HG03097 (cell line): ENCODE measurements around the gene SLC10A7.

Experiments
- ATAC-seq: cut with Tn5 transposase; IDR thresholded peaks from one replicate; pipeline ENCODE4 v1.9.1; 2021; ENCODE audit not compliant: unreplicated experiment, low FRiP score

The SLC10A7 gene

GRCh38 chr4:146521541-146522097, at the start of gene SLC10A7:
SLC10A7 (minus strand) TSS chr4:146521940; CDS start chr4:146521717, 223 bp downstream.
- peak; percentile 89 for ATAC-seq

- no peak for ATAC-seq
Measured at GRCh38 chr4:146567396-146567795, 45.7 kb upstream of the SLC10A7 start.

GRCh38 chr4:146564492-146564891, 42.8 kb upstream of the SLC10A7 start:
- ATAC-seq = no peak

- no peak for ATAC-seq
Measured at GRCh38 chr4:146550161-146550560, 28.4 kb upstream of the SLC10A7 start.

- ATAC-seq = no peak
Measured at GRCh38 chr4:146548443-146548842, 26.7 kb upstream of the SLC10A7 start.

GRCh38 chr4:146545102-146545501, 23.4 kb upstream of the SLC10A7 start:
- ATAC-seq = no peak

- no peak for ATAC-seq
Measured at GRCh38 chr4:146534178-146534577, 12.4 kb upstream of the SLC10A7 start.

- ATAC-seq = no peak
Measured at GRCh38 chr4:146525754-146526153, 4.0 kb upstream of the SLC10A7 start.

GRCh38 chr4:146524663-146525062, 2.9 kb upstream of the SLC10A7 start:
- ATAC-seq = no peak

GRCh38 chr4:146522869-146523205, 1.1 kb upstream of the SLC10A7 start:
- peak; percentile 18 for ATAC-seq

- peak; percentile 70 for ATAC-seq
Measured at GRCh38 chr4:146522098-146522868, 543 bp upstream of the SLC10A7 start.

GRCh38 chr4:146520896-146521540, 722 bp downstream of the SLC10A7 start:
- ATAC-seq = peak; percentile 32

GRCh38 chr4:146514651-146515357, 6.9 kb downstream of the SLC10A7 start:
- no peak for ATAC-seq

GRCh38 chr4:146513548-146513947, 8.2 kb downstream of the SLC10A7 start:
- no peak for ATAC-seq

- no peak for ATAC-seq
Measured at GRCh38 chr4:146511381-146511780, 10.4 kb downstream of the SLC10A7 start.

- ATAC-seq = no peak
Measured at GRCh38 chr4:146510942-146511341, 10.8 kb downstream of the SLC10A7 start.

- no peak for ATAC-seq
Measured at GRCh38 chr4:146508229-146508939, 13.4 kb downstream of the SLC10A7 start.

- no peak for ATAC-seq
Measured at GRCh38 chr4:146507632-146508031, 14.1 kb downstream of the SLC10A7 start.

- no peak for ATAC-seq
Measured at GRCh38 chr4:146506272-146506671, 15.5 kb downstream of the SLC10A7 start.

GRCh38 chr4:146500216-146500615, 21.5 kb downstream of the SLC10A7 start:
- ATAC-seq = no peak

GRCh38 chr4:146498291-146498690, 23.4 kb downstream of the SLC10A7 start:
- ATAC-seq = no peak
